Ovary (tissue), 9 donors: ENCODE measurements around the gene SLCO2A1. TPM values are rescaled to one million over a fixed set of nuclear protein-coding genes. Genes with fewer than 3 reads are reported as not detected.

ENCODE experiments used
- DNase-seq, 5 donors: peaks; one replicate each; pipeline ENCODE4 v3.0.0-alpha.2; 2019 to 2020
- H3K27ac ChIP-seq, 2 donors: fragments of 200-600 bp; one replicate each; pipeline versions ENCODE4 v1.5.1 to v1.8.0; 2019 to 2022
- H3K27me3 ChIP-seq: fragments of 200-600 bp; one replicate; pipeline ENCODE4 v1.8.0; 2022
- H3K36me3 ChIP-seq: fragments of 200-600 bp; sonication (generic); one replicate; pipeline ENCODE4 v1.5.1; 2019
- H3K4me1 ChIP-seq: one replicate; pipeline ENCODE4 v1.8.1; 2013; ENCODE audit warnings: mild to moderate bottlenecking, moderate library complexity; ENCODE audit not compliant: insufficient read depth
- H3K4me3 ChIP-seq: fragments of 200-600 bp; sonication (generic); one replicate; pipeline ENCODE4 v1.5.1; 2017
- H3K9me3 ChIP-seq, 2 donors: fragments of 200-600 bp in 1 of 2; sonication (generic) in 1 of 2; one replicate each; pipeline versions ENCODE4 v1.5.1 to v1.8.1; 2013 to 2019; ENCODE audit warnings: mild to moderate bottlenecking in 1 of 2, moderate library complexity in 1 of 2
- EP300 ChIP-seq: sonication (generic); formaldehyde crosslinking; IDR thresholded peaks from one replicate; pipeline ENCODE4 v1.6.1; 2017; ENCODE audit warnings: antibody characterized with exemption
- POLR2A ChIP-seq: fragments of 450-650 bp; IDR thresholded peaks from one replicate; pipeline ENCODE4 v1.6.1; 2017; ENCODE audit warnings: antibody characterized with exemption, mild to moderate bottlenecking, moderate library complexity
- WGBS, 3 donors: extraction: QIAGEN DNeasy Blood & Tissue Kit in 1 of 3; methylation state at CpG; one replicate each; pipeline versions ENCODE4 v1.1.5 to v1.1.7; 2013 to 2017; 5-methylcytosine and 5-hydroxymethylcytosine counted together
- intact Hi-C, 4 donors: fragments of 100-400 bp; cut with DNase I; formaldehyde crosslinking; loops; one replicate each; pipeline versions ENCODE4 v1.11.0 to v1.15.1; 2022 to 2023
- polyA plus RNA-seq, 2 donors: library from polyadenylated mRNA; stranded (reverse); fragments of 200-250 nt in 1 of 2; fragments of 350-450 nt in 1 of 2; fragmentation: Illumina TruSeq in 1 of 2; extraction: RNeasy Lipid Tissue Mini Kit (QIAGEN cat#74804) in 1 of 2; gene quantifications; one replicate each; pipeline ENCODE4 v1.2.3, GENCODE V29; 2013 to 2014
- total RNA-seq, 7 donors: library from RNA; depleted of rRNA in 2 of 7; stranded (reverse); fragments of >200 nt in 2 of 7; fragmentation: NEBNext Ultra II Directional in 3 of 7; extraction: Animal tissue kit (Norgen Biotek cat#: 25700) in 3 of 7; gene quantifications; one replicate each; pipeline versions ENCODE4 v1.1.0 to v1.2.4, GENCODE V29; 2016 to 2023
- TF ChIP-seq, protein P1 (sequence below), 3 donors: fragments of 450-650 bp in 2 of 3; fragments of 200-600 bp in 1 of 3; IDR thresholded peaks; one replicate each; pipeline versions ENCODE4 v1.5.1 to v1.8.0; 2016 to 2022; ENCODE audit warnings: antibody characterized with exemption in 3 of 3, mild to moderate bottlenecking in 1 of 3
- donor health status: DM: no; HTN: no; CAD: no; lungs with moderate emphysema.
- donor health status: DM: no; HTN: no; CAD: no.
- donor health status: Bipolar disorder and iron deficiency.
- donor health status: DM: yes; HTN: yes; CAD: no.
- donor health status: DM: no; HTN: no; CAD: no.
- donor health status: DM: yes; HTN: yes; CAD: no.

SLCO2A1 gene
- total and polyA plus RNA-seq, 9 donors: 0.83 to 23.6 (median 3.7) TPM

DNA sequence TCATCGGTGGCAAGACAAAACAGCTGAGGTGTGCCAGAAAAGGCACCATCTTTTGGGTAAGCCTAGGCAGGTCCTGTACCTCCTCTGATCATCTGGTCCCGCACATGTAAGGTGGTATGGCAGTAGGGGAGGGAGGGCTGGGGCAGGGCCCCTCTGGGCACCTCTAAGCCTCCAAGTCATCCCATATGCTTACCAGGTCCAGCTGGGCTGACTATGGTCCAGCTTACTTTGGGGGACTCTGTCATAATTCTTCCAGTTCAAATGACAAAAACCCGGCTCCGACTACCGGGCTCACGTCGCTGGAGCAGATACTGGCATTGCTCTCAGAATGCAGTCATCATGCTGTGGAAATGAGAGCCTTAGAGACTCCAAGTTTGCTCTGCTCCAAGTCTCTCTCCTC is 132.2 kb downstream of the SLCO2A1 start:
- H3K27me3 ChIP-seq: no peaks in the 10 kb centered on the region
- H3K36me3 ChIP-seq: no peaks in the 10 kb centered on the region
- H3K9me3 ChIP-seq: no peaks in the 10 kb centered on the region
- TF ChIP-seq, protein P1, sequence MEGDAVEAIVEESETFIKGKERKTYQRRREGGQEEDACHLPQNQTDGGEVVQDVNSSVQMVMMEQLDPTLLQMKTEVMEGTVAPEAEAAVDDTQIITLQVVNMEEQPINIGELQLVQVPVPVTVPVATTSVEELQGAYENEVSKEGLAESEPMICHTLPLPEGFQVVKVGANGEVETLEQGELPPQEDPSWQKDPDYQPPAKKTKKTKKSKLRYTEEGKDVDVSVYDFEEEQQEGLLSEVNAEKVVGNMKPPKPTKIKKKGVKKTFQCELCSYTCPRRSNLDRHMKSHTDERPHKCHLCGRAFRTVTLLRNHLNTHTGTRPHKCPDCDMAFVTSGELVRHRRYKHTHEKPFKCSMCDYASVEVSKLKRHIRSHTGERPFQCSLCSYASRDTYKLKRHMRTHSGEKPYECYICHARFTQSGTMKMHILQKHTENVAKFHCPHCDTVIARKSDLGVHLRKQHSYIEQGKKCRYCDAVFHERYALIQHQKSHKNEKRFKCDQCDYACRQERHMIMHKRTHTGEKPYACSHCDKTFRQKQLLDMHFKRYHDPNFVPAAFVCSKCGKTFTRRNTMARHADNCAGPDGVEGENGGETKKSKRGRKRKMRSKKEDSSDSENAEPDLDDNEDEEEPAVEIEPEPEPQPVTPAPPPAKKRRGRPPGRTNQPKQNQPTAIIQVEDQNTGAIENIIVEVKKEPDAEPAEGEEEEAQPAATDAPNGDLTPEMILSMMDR (IDR thresholded peaks at IDR 0.05): no peak
- no peak for TF ChIP-seq EP300
- TF ChIP-seq POLR2A: no peak
- WGBS, 3 donors: 51 to 90% (median 69%) methylated on average over 7 of the region's 7 CpGs
- intact Hi-C loops: no loop called here
- H3K27ac ChIP-seq: no peak overlapping the region
- no peak for DNase-seq
- no peak overlapping the region for H3K4me3 ChIP-seq
- H3K4me1 ChIP-seq: peaks cover 5% of the 10 kb centered on the region

DNA sequence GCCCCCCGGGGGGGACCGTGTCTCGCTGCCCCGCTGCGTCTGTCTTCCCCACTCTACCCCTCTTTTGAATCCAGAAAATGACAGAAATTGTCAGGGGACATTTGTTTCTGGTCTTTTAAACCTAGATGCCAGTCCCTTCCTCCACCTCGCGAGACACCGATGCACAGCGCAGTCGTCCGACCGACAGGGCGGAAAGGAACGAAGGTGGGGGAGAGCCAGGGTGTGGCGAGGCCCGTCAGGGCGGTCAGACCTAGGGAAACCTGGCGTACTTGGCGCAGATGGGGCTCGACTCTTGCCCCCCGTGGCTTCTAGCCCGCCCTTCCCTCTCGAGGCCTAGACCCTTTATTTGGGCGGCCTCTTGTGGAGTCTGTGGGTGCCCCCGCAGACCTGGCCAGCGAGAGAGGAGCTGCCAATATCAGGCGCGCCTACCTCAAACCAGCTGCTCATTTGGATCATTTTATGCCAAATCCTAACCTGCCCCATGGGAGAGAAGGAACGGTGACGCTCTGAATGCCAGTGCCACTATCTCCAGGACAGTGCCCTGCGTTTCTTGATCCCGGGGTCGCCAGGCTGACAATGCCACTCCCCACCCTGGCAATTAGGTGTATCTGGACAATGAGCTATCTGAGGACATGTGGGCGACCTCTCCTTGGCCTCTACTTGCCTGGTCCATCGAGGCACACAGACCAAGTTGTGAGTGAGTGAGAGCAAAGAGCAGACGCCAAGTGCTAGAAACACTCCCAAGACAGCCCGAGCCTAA is 133.5 kb downstream of the SLCO2A1 start:
- Histone ChIP-seq H3K36me3 (no peaks in the 10 kb centered on the region), H3K9me3 (no peaks in the 10 kb centered on the region), H3K4me1 (peaks cover 5% of the 10 kb centered on the region), H3K27me3 (no peaks in the 10 kb centered on the region), H3K27ac (no peak overlapping the region), H3K4me3 (peak overlapping the region; percentile 51)
- 9 to 16% (median 10%) methylated on average over 36 to 37 of the region's 37 CpGs for WGBS, 3 donors
- TF ChIP-seq POLR2A: no peak
- no peak for TF ChIP-seq EP300
- TF ChIP-seq, protein P1 (IDR thresholded peaks at IDR 0.05): no peak
- no peak for DNase-seq
- intact Hi-C loops: no loop called here

DNA sequence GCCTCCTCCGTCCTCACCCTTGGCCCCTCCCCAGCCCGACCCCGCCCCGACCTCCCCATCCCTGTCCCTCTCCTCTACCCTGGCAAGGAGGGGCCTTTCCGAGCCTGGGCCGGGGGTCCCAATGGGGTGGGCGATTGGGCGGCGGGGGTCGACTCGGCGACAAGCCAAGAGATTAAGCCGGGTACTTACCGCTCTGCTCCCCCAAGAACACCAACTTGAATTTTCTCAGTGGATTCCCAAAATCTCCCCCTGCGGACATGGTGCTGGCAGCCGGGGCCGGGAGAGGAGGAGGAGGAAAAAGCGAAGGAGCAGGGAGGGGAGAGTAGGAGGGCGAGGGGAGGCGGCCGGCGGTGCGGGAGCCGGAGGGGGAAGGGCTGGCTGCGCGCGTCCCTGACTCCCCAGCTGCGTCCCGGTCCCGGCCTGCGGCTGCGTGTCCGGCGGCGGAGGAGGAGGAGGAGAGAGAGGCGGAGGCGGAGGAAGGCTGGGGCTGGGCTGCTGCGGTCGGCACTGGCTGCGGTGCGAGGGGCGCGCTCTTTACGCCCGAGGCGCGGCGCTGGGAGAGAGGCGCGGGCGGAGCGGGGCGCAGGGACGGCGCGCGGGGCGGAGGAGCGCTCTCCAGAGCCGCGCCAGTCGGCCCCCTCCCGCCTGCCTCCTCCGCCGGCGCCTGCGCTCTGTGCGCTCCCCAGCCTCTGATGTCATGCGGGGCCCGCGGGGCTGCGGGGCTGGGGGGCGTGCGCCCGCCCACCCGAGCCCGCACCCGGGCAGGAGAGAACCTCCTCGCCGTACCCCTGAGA is 134.3 kb downstream of the SLCO2A1 start, which contains the start of gene RAB6B:
TSS of gene RAB6B (minus strand) at position 675 of the 794 bp plus-strand sequence. CDS start at position 259, 416 bp downstream.
- Histone ChIP-seq H3K9me3 (no peaks in the 10 kb centered on the region), H3K4me3 (peak within 1 kb of the TSS; percentile 51), H3K4me1 (peaks cover 5% of the 10 kb centered on the region), H3K36me3 (no peaks in the 10 kb centered on the region), H3K27me3 (no peaks in the 10 kb centered on the region), H3K27ac (peak within 1 kb of the TSS in 1 of 2 donors; percentile 20)
- peak in 4 of 5 donors; percentile 29 to 53 (median 42) for DNase-seq
- TF ChIP-seq POLR2A: no peak
- TF ChIP-seq, protein P1 (IDR thresholded peaks at IDR 0.05): no peak
- no peak for TF ChIP-seq EP300
- intact Hi-C loops: no loop called here
- 1% methylated on average over 61 to 80 of the region's 80 CpGs for WGBS, 3 donors

DNA sequence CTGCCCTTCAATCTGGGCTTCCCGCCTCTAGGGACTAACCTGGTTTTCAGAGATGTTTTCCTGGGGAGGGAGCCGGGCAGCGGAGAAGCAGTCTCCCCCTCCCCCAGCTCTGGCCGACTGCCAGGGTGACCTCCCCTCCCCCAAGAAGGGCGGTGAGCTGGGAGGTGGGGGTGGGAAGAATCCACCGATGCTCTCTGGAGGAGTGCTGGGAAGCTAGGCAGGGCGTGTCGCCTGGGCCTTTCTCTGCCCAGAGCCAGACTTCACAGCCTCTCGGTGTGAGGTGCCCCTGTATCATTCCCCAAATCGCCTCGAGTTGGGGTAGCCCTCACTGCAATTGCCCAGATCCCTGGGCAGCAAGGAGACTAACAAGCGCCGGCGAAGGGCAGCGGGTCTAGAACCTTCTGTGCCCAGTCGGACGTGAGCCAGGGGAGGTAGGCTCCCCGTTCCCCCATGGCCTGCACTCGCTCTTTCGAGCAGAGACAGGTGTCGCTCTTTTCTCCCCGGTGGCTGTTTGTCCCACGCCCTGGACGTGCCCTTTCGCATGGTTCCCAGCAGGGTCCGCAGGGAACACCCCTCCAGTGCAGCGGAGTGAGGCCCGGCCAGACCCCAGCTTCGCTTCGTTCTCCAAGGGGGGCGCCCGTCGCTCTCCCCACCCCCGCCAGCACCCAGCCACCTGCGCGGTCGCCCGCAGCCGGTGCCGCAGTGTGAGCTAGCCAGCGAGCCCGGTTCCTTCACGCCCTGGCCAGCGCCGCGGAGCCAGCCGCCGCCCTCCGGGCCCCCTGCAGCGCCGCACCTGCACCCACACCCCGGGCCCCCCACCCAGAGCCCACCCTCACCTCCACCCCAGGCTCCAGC is 135.1 kb downstream of the SLCO2A1 start:
- intact Hi-C loops: no loop called here
- TF ChIP-seq, protein P1 (IDR thresholded peaks at IDR 0.05): no peak
- TF ChIP-seq POLR2A: no peak
- no peak for TF ChIP-seq EP300
- Histone ChIP-seq H3K4me1 (peaks cover 5% of the 10 kb centered on the region), H3K27ac (no peak overlapping the region), H3K9me3 (no peaks in the 10 kb centered on the region), H3K27me3 (no peaks in the 10 kb centered on the region), H3K4me3 (peak overlapping the region; percentile 51), H3K36me3 (no peaks in the 10 kb centered on the region)
- DNase-seq: peak in 1 of 5 donors; percentile 27
- 16 to 31% (median 19%) methylated on average over 22 to 52 of the region's 52 CpGs for WGBS, 3 donors
